Endodermal cell (in vitro differentiated cells): ENCODE data around the gene EPAS1. TPM values are rescaled to one million over a fixed set of nuclear protein-coding genes. Genes with fewer than 3 reads are reported as not detected.

Source experiments
- DNase-seq: peaks from one replicate; pipeline ENCODE4 v3.0.0-alpha.2; 2017
- H3K27ac ChIP-seq: 2 replicates; pipeline ENCODE4 v1.5.1; 2013; ENCODE audit warnings: mild to moderate bottlenecking, low read depth, low read length, moderate library complexity
- H3K27me3 ChIP-seq: 2 replicates; pipeline ENCODE4 v1.6.1; 2013; ENCODE audit warnings: mild to moderate bottlenecking, low read length, moderate library complexity; ENCODE audit not compliant: insufficient read depth, control insufficient read depth, poor library complexity, severe bottlenecking
- H3K36me3 ChIP-seq: 2 replicates; pipeline ENCODE4 v1.7.0; 2013; ENCODE audit warnings: mild to moderate bottlenecking, low read length, moderate library complexity; ENCODE audit not compliant: control insufficient read depth, insufficient read depth
- H3K4me1 ChIP-seq: one replicate; pipeline ENCODE4 v1.7.0; 2013; ENCODE audit warnings: low read length; ENCODE audit not compliant: control insufficient read depth, insufficient read depth
- H3K4me3 ChIP-seq: 2 replicates; pipeline ENCODE4 v1.5.1; 2013; ENCODE audit warnings: mild to moderate bottlenecking, low read length, moderate library complexity
- H3K9ac ChIP-seq: 2 replicates; pipeline ENCODE4 v1.6.1; 2013; ENCODE audit warnings: mild to moderate bottlenecking, low read length, moderate library complexity; ENCODE audit not compliant: poor library complexity, severe bottlenecking; ENCODE audit errors: extremely low read depth
- H3K9me3 ChIP-seq: 2 replicates; pipeline ENCODE4 v1.6.1; 2013; ENCODE audit warnings: mild to moderate bottlenecking, low read length, moderate library complexity; ENCODE audit not compliant: control insufficient read depth
- H3K27ac Mint-ChIP-seq: 2 replicates; pipeline ENCODE4 v1.8.0; 2020; ENCODE audit warnings: mixed read lengths
- H3K27me3 Mint-ChIP-seq: 2 replicates; pipeline ENCODE4 v1.8.0; 2021; ENCODE audit warnings: mild to moderate bottlenecking, mixed read lengths; ENCODE audit not compliant: insufficient read depth
- H3K36me3 Mint-ChIP-seq: 2 replicates; pipeline ENCODE4 v1.8.0; 2020; ENCODE audit warnings: low read depth, mixed read lengths
- H3K4me1 Mint-ChIP-seq: 2 replicates; pipeline ENCODE4 v1.8.0; 2020; ENCODE audit warnings: mixed read lengths
- H3K4me3 Mint-ChIP-seq: 2 replicates; pipeline ENCODE4 v1.8.0; 2020; ENCODE audit warnings: mild to moderate bottlenecking, moderate library complexity, mixed read lengths
- H3K9me3 Mint-ChIP-seq: 2 replicates; pipeline ENCODE4 v1.8.0; 2020; ENCODE audit warnings: mild to moderate bottlenecking, mixed read lengths
- WGBS, 2 experiments: methylation state at CpG; one replicate each; pipeline versions ENCODE4 v1.1.5 to v1.1.7; 2013; ENCODE audit warnings: missing lambda C conversion rate in 2 of 2, mixed read lengths in 1 of 2; ENCODE audit not compliant: insufficient coverage in 1 of 2, insufficient read length in 1 of 2; 5-methylcytosine and 5-hydroxymethylcytosine counted together
- total RNA-seq, 2 donors: library from RNA; stranded (reverse); fragmentation: NEBNext Ultra II Directional in 1 of 2; extraction: Animal tissue kit (Norgen Biotek cat#: 25700) in 1 of 2; gene quantifications; 2 replicates in 1 of 2; 3 replicates in 1 of 2; pipeline ENCODE4 v1.2.1, GENCODE V29; 2021
- TF ChIP-seq, protein P1 (sequence below): fragments of 200-600 bp; sonication (generic); conservative IDR thresholded peaks from 2 replicates; pipeline ENCODE4 v1.5.0; 2021; ENCODE audit warnings: antibody characterized with exemption, mild to moderate bottlenecking

Gene EPAS1
- total RNA-seq, 2 donors from 2014 or later, result 1.2 to 1.9 TPM

DNA sequence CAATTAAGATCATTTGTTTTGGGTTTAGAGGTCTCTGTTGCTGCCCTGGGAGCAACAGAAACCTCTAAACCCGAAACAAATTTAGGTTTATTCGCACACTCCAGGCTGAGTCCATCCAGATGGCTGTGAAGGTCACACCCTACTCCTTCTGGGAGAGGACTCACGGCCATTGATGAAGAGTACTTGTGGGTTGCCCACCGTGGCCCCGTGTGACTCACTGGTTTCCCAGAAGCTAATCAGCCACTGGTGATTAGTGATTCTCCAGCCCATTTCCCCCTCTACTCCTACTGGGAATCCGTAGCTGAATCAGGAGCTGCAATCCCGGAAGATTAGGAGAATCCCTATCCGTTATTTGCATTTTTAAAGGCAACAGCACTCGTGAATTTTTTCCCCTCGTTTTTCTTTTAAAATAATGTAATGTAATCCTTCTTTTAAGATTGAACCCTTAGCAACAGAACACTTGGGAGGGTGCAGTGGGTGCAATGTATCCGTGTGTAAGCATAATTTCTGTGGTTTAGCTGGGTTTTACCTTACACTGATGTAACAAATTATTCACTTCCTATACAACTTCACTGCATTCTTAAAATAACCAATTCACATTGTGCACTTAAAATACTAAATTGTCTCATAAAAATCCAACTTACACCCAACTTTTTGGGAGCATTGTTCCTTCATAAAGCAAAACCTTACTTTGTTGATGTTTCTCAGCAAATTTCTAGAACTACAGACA is 27.5 kb upstream of the EPAS1 start:
- no peaks in the 10 kb centered on the region for H3K27me3 ChIP-seq
- no peaks in the 10 kb centered on the region for H3K9me3 ChIP-seq
- peaks cover 3% of the 10 kb centered on the region for H3K27me3 Mint-ChIP-seq
- DNase-seq, result no peak
- H3K4me1 ChIP-seq, result no peaks in the 10 kb centered on the region
- no peak overlapping the region for H3K27ac ChIP-seq
- H3K36me3 ChIP-seq, result no peaks in the 10 kb centered on the region
- no peaks in the 10 kb centered on the region for H3K36me3 Mint-ChIP-seq
- H3K9ac ChIP-seq, result no peak overlapping the region
- no peak overlapping the region for H3K4me3 ChIP-seq
- no peak overlapping the region for H3K4me3 Mint-ChIP-seq
- H3K27ac Mint-ChIP-seq, result no peak overlapping the region
- peaks cover 19% of the 10 kb centered on the region for H3K4me1 Mint-ChIP-seq
- no peaks in the 10 kb centered on the region for H3K9me3 Mint-ChIP-seq
- WGBS, 2 experiments, result 78 to 91% methylated on average over 6 to 11 of the region's 11 CpGs
- TF ChIP-seq, protein P1, sequence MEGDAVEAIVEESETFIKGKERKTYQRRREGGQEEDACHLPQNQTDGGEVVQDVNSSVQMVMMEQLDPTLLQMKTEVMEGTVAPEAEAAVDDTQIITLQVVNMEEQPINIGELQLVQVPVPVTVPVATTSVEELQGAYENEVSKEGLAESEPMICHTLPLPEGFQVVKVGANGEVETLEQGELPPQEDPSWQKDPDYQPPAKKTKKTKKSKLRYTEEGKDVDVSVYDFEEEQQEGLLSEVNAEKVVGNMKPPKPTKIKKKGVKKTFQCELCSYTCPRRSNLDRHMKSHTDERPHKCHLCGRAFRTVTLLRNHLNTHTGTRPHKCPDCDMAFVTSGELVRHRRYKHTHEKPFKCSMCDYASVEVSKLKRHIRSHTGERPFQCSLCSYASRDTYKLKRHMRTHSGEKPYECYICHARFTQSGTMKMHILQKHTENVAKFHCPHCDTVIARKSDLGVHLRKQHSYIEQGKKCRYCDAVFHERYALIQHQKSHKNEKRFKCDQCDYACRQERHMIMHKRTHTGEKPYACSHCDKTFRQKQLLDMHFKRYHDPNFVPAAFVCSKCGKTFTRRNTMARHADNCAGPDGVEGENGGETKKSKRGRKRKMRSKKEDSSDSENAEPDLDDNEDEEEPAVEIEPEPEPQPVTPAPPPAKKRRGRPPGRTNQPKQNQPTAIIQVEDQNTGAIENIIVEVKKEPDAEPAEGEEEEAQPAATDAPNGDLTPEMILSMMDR, result no peak

DNA sequence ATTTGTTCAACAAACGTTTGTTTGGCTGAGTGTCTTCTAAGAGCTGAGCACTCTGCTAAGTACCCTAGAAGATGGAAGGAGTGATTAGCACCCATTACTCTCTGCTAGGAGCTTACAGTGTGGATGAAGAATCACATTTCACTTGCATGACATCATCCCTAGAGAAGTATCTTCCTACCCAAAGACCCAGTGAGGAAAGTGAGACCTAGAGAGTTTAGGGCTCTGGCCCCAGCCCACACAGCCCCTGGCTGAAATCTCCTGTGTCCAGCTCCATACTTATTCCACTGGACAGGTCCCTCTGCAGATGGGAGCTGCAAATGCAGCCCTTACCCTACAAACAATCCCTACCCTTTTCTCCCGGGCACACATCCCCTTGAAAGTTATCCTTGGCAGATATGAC is 26.8 kb upstream of the EPAS1 start:
- Mint-ChIP-seq H3K27ac (peak overlapping the region; percentile 57), H3K4me1 (peaks cover 19% of the 10 kb centered on the region), H3K4me3 (no peak overlapping the region), H3K27me3 (peaks cover 1% of the 10 kb centered on the region), H3K9me3 (no peaks in the 10 kb centered on the region), H3K36me3 (no peaks in the 10 kb centered on the region)
- DNase-seq, result no peak
- WGBS, 2 experiments, result 69 to 77% methylated on average over 2 of the region's 2 CpGs
- H3K27ac ChIP-seq, result no peak overlapping the region
- H3K4me1 ChIP-seq, result no peaks in the 10 kb centered on the region
- H3K9me3 ChIP-seq, result no peaks in the 10 kb centered on the region
- TF ChIP-seq, protein P1, result no peak
- no peak overlapping the region for H3K9ac ChIP-seq
- no peaks in the 10 kb centered on the region for H3K27me3 ChIP-seq
- no peak overlapping the region for H3K4me3 ChIP-seq
- H3K36me3 ChIP-seq, result no peaks in the 10 kb centered on the region

DNA sequence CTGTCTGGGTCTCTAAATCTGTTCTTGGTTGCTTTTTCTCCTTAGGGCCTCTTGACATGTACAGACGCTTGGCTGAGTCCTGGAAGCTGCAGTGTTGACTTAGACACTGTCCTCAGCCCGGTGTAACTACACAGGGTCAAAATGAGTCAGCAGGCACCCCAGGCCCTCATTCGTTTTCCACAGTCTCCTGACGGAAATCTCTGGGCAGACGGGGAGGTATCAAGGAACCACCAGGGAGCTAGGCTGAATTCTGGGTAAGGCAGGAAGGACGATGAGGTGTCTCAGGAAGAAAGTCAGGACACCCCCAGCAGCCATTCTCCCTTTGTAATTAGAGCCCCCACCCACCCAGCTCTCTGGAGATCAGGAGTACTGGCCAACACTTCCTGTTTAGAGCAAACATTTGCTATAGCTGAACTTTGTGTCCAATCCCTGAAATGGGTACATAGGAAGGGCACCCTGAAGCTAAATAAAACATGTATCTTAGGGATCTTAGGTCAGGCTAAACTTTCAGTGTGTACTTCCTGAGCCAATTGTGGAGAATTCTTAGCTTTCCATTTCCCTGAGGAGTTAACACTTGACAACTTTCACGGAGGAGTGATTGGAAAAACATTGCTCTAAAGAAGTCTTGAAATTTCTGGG is 23.9 kb upstream of the EPAS1 start:
- Histone ChIP-seq H3K36me3 (no peaks in the 10 kb centered on the region), H3K9me3 (no peaks in the 10 kb centered on the region), H3K4me3 (no peak overlapping the region), H3K27me3 (peaks cover 4% of the 10 kb centered on the region), H3K4me1 (no peaks in the 10 kb centered on the region), H3K9ac (no peak overlapping the region), H3K27ac (no peak overlapping the region)
- H3K4me3 Mint-ChIP-seq, result no peak overlapping the region
- no peaks in the 10 kb centered on the region for H3K9me3 Mint-ChIP-seq
- H3K36me3 Mint-ChIP-seq, result no peaks in the 10 kb centered on the region
- 85 to 90% methylated on average over 6 to 7 of the region's 7 CpGs for WGBS, 2 experiments
- H3K27ac Mint-ChIP-seq, result no peak overlapping the region
- DNase-seq, result no peak
- TF ChIP-seq, protein P1, result no peak
- peaks cover 19% of the 10 kb centered on the region for H3K4me1 Mint-ChIP-seq
- H3K27me3 Mint-ChIP-seq, result peaks cover 6% of the 10 kb centered on the region
